PFSK-1 (cell line): Measurements from ENCODE around the gene AHDC1.

Experiments
- FOXP2 ChIP-seq: optimal IDR thresholded peaks from 2 replicates; pipeline ENCODE3; 2011; ENCODE audit warnings: borderline replicate concordance, control low read depth, inconsistent platforms; ENCODE audit not compliant: insufficient read depth; ENCODE audit errors: extremely low read length, extremely low read depth
- POLR2AphosphoS5 ChIP-seq: IDR thresholded peaks from 2 replicates; pipeline ENCODE4 v1.6.1; 2012; ENCODE audit warnings: low read depth, mild to moderate bottlenecking, control low read depth, low read length, moderate library complexity
- REST ChIP-seq, 2 experiments: IDR thresholded peaks; 2 replicates each; pipeline versions ENCODE4 v1.6.1 to v1.8.0; 2011 to 2012; ENCODE audit warnings: low read depth in 2 of 2, low read length in 2 of 2, control low read depth in 1 of 2, inconsistent platforms in 1 of 2, mild to moderate bottlenecking in 1 of 2, moderate library complexity in 1 of 2; ENCODE audit not compliant: insufficient read depth in 1 of 2
- SIN3A ChIP-seq: IDR thresholded peaks from 2 replicates; pipeline ENCODE4 v1.6.1; 2012; ENCODE audit warnings: mild to moderate bottlenecking, low read length, moderate library complexity, borderline replicate concordance; ENCODE audit not compliant: insufficient read depth
- TAF1 ChIP-seq: IDR thresholded peaks from 2 replicates; pipeline ENCODE4 v1.6.1; 2012; ENCODE audit warnings: low read length, control low read depth, borderline replicate concordance; ENCODE audit not compliant: insufficient read depth

AHDC1 gene

GRCh38 chr1:27489973-27490741, 113.8 kb downstream of the AHDC1 start, which contains the start of gene WASF2:
Gene WASF2, minus strand, starts transcription at chr1:27490167. Its CDS starts 61,277 bp downstream, at chr1:27428890.
- no peak for TF ChIP-seq REST (IDR thresholded peaks at IDR 0.05; ENCODE audit: insufficient read depth in 1 of 2, low read depth in 2 of 2, low read length in 2 of 2)
- TF ChIP-seq TAF1, result peak; percentile 88
- peak; percentile 56 for TF ChIP-seq FOXP2
- peak; percentile 89 for TF ChIP-seq POLR2AphosphoS5
- 0 out of 2 replicates have a peak, but pooled peaks have one; percentile 8 for TF ChIP-seq SIN3A

DNA sequence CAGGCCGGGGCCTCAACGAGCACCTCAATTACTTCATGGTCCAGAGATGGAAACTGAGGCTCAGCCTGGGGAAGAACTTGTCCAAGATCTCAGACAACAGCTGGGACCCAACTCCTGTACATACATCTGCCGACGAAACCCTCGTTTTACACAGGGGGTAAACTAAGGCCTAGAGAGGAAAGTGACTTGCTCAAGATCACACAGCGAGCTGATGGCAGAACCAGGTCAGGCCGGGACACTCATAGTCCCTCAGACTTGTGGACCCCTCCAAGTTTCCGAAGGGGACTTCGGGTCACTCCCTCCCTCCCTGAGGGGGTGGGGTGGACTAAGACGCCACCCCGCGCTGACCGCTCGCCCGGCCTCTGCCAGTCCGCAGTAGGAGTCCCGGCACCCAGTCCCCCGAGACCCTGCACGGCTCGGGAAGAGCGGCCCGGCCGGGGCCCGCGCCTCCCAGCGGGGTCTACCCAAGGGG, 114.4 kb downstream of the AHDC1 start:
- TF ChIP-seq POLR2AphosphoS5 (no peak), TAF1 (no peak), SIN3A (no peak), REST (IDR thresholded peaks at IDR 0.05; ENCODE audit: insufficient read depth in 1 of 2, low read depth in 2 of 2, low read length in 2 of 2) (no peak), FOXP2 (no peak)

- TF ChIP-seq REST (IDR thresholded peaks at IDR 0.05; ENCODE audit: insufficient read depth in 1 of 2, low read depth in 2 of 2, low read length in 2 of 2) (peak in 1 of 2 experiments; percentile 72; a peak in 2 of 4 replicates), TAF1 (no peak)
Observed at GRCh38 chr1:27487966-27488884, 115.7 kb downstream of the AHDC1 start.

- no peak for TF ChIP-seq REST (IDR thresholded peaks at IDR 0.05; ENCODE audit: insufficient read depth in 1 of 2, low read depth in 2 of 2, low read length in 2 of 2)
- TF ChIP-seq FOXP2, result no peak
Observed at GRCh38 chr1:27485363-27485762, 118.6 kb downstream of the AHDC1 start.
